H7 (cell line): ENCODE results near the gene PLOD3. TPM values are rescaled to one million over a fixed set of nuclear protein-coding genes. Genes with fewer than 3 reads are reported as not detected.

Experiments
- DNase-seq: peaks from one replicate; pipeline ENCODE4 v3.0.0; 2012
- H3K27me3 ChIP-seq: 2 replicates; pipeline ENCODE4 v1.6.0; 2011; ENCODE audit warnings: mild to moderate bottlenecking, low read length; ENCODE audit not compliant: control insufficient read depth, insufficient read depth
- H3K36me3 ChIP-seq: replicated peaks from 2 replicates; pipeline ENCODE4 v1.5.1; 2011; ENCODE audit warnings: low read length; ENCODE audit not compliant: control insufficient read depth, insufficient read depth
- H3K4me3 ChIP-seq: 2 replicates; pipeline ENCODE4 v1.5.1; 2011; ENCODE audit warnings: low read depth, mild to moderate bottlenecking, control low read depth, low read length, moderate library complexity; ENCODE audit not compliant: insufficient read depth
- total RNA-seq: library from RNA; depleted of rRNA; stranded (reverse); fragments of >200 nt; shearing (Covaris generic); gene quantifications from 2 replicates; pipeline ENCODE4 v1.2.3, GENCODE V29; 2014

Gene PLOD3
- total RNA-seq, 1 experiment from 2014 or later: 41.9 TPM

DNA sequence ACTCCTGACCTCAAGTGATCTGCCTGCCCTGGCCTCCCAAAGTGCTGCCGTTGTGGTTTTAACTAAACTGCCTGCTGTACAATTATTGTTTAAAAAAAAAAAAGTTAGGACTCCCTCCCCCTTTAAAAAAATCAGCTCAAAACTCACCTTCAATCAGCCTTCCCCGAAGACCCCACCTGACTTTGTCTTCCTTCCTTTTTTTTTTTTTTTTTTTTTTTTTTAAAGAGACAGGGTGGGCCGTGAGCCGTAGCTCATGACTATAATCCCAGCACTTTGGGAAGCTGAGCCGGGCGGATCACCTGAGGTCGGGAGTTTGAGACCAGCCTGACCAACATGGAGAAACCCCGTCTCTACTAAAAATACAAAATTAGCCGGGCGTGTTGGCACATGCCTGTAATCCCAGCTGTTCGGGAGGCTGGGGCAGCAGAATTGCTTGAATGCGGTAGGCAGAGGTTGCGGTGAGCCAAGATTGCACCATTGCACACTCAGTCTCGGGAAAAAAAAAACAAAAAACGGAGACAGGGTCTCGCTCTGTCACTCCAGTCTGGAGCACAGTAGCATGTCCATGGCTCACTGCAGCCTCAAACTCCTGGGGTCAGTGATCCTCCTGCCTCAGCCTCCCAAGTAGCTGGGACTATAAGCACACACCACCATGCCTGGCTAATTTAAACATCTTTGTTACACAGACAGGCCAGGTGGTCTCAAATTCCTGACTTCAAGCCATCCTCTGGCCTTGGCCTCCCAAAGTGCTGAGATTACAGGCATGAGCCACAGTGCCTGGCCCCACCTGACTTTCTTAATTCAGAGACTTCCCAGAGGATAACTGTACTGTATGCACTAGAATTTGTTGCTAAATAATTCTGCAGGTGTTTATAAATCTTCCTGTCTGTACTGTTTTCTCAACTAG, 24.3 kb upstream of the PLOD3 start:
- Histone ChIP-seq H3K4me3 (no peak overlapping the region), H3K36me3 (peaks cover 3% of the 10 kb centered on the region; the same call in 1 of the 2 replicates), H3K27me3 (no peaks in the 10 kb centered on the region)
- no peak for DNase-seq

DNA sequence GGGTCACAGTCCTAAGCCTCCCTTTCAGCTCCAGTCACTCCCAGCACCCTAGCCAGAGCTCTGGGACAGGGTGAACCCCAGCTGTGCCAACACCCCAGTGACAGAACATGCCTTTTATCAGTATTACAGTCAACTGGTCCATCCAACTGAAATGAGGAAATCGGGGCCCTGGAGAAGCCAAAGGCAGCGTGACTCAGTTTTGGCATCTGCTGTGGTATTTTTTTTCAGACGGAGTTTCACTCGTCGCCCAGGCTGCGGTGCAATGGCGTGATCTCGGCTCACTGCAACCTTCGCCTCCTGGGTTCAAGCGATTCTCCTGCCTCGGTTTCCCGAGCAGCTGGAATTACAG, 23.6 kb upstream of the PLOD3 start:
- DNase-seq: no peak

DNA sequence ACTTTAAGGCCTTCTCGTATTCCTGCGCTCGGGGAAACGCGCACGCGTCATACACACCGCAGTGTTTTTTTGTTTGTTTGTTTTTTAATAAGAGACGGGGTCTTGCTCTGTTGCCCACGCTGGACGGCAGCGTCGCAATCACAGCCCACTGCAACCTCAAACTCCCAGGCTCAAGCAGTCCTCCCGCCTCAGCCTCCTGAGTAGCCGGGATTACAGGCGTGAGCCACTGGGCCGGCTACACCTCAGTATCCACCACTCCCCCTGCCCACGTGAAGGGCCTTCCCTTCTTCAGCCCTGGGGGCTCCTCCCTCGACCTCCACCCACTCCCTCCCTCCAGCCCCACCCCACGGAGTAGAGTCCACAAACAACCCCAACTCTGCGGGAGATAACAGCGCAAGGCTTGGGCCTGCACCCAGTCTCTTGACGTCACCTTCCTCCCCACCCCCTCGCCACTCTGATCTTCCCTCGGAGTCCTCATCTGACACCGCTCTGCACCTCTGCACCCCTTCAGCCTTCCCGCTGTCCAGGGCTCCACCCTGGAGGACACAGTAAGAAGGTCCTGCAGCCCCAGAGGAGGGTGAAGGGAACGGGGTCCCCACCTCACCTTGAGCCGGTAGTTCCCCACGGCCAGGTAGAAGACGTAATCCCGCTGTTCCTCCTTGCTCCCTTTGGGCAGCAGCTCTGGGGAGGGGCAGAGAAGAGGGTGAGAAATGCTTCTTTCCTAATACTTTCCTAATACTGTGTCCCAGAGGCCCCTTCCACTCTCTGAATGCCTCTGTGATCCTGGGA, 23.0 kb upstream of the PLOD3 start:
- Histone ChIP-seq H3K27me3 (no peaks in the 10 kb centered on the region), H3K36me3 (peaks cover 3% of the 10 kb centered on the region; the same call in 1 of the 2 replicates), H3K4me3 (no peak overlapping the region)
- peak; percentile 26 for DNase-seq

More for the DNA sequence above, 23.6 kb upstream of the PLOD3 start:
- Histone ChIP-seq H3K4me3 (no peak overlapping the region), H3K27me3 (no peaks in the 10 kb centered on the region), H3K36me3 (peaks cover 3% of the 10 kb centered on the region; the same call in 1 of the 2 replicates)

DNA sequence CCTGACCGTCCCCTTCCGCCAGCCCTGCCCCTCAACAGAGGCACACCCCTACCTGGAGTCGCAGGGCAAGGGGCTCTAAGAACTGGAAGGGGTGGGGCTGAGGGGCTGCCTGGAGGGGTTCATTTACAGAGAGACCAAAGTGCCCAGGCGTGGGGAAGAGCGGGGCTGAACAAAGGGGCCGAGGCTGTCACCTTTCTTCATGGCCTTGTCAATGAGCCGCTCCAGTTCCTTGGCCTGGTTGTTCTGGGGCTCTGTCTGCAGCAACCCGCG, 22.5 kb upstream of the PLOD3 start:
- Histone ChIP-seq H3K4me3 (no peak overlapping the region), H3K36me3 (peaks cover 3% of the 10 kb centered on the region; the same call in 1 of the 2 replicates), H3K27me3 (no peaks in the 10 kb centered on the region)
- DNase-seq: peak; percentile 34

DNA sequence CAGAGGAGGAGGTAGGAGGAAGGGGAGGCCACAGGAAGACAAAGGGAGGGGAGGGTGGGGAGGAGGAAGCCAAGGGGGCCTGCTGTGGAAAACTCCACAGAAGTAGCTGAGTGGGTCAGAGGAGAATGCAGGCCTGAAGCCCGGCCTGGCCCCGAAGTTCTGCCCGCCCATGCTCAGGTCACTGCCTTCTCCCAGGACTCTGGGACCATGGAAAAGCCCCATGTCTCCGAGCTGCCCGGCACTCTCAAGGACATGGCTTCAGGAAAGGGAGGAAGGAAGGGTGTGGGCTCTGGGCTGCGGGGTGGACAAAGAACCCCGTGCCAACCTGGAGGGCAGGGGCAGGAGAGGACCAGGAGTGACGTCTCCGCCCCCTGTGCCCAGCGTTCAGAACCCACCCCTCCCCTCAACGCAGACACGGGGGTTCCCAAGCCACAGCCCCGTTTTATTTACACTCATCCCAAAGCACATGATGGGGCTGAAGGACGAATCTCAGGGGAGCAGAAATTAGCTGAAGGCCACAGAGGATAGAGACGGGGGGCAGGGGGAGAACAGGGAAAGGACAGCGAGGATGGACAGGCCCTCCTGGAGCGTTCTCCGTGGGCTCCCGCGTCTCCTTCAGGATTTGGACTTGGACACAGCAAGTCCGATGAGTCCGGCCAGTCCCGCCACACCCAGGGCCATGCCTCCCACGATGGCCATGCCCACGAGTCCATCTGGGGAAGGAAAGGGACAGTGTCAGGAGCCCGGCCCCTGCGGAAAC, 22.0 kb upstream of the PLOD3 start:
- H3K36me3 ChIP-seq: peaks cover 3% of the 10 kb centered on the region; the same call in 1 of the 2 replicates
- H3K27me3 ChIP-seq: no peaks in the 10 kb centered on the region
- H3K4me3 ChIP-seq: no peak overlapping the region
- DNase-seq: no peak

DNA sequence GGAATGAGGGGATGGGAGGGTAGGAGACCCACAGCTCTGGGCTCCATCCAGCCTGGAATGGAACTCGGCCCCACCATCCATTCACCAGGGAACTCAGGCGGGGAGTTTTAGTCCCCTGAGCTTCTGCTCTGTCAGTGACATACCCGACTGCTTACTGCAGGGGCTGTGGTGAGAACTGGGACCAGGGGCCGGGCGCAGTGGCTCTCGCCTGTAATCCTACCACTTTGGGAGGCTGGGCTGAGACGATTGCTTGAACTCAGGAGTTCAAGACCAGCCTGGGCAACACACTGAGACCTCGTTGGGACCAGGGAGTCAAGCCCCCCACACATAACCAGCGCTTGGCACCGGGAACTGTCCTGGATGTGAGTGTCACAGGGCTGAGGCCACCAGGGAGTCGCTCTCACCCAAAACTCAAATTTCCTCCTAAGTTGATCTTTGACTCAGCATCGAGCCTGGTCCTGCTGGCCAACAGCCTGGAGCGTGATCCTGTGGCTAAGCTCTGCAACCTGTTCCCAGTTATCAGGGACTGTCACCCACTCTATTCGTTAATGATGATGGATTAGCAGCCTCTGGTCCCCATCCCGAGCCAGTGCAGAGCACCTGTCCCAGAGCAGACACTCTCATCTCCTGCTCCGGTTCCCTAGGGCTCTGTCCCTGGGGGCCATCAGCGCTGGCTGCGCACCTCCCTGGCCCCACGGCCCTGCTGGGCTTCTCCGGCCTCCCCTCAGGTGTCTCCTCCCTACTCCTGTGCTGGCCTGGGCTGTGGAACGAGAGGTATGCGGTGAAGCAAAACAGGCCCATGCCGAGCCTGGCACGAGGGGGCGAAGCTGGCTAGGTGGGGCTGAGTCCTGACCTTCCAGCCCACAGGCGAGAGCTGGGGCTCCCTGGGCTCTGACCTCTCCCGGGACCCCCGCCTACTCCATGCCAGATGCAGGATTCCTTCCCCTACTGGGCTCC, 21.1 kb upstream of the PLOD3 start:
- Histone ChIP-seq H3K36me3 (peaks cover 3% of the 10 kb centered on the region; the same call in 1 of the 2 replicates), H3K4me3 (no peak overlapping the region), H3K27me3 (no peaks in the 10 kb centered on the region)
- DNase-seq: peak; percentile 65

DNA sequence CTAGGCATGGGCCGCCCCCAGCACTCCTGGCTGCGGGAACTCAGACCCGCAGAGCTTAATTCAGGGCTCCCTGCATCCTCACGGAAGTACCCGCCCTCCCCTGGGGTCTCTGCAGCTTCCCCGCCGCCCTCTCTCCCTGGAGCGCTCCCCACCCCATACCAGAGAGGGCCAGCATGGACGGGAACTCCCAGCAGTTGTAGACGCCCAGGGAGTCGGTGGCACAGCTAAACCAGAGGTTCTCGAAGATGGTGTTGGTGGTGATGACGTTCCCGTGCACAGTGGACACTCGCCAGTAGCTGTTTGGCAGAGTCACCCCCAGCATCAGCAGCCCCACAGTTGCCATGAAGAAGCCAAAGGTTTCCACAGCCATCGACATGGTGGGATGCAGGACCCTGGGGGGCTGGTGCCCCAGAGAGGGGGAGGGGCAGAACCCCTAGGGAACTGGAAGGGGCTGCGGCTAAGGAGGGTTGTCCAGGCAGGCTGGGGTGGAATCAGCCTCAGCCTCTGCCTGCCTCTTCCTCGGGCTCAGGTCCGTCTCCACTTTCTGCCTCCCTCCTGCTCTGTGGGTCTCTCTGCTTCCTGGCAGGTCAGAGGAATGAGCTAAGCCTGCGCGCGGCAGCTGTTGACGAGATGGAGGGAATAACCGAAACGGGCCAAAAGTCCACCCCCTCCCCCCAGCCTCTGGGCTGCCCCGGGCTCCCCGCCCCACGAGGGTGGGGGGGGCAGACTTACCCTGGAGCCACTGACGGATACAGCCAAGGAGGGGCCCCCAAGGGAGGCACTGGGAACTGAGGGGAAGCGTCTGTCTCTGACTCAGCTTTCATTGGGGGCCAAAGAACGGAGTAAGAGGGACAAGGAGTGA, 20.1 kb upstream of the PLOD3 start, which contains the start of gene CLDN15:
Gene CLDN15 (minus strand): TSS at position 597 of the 862 bp plus-strand sequence. CDS start 221 bp downstream, at position 376.
- Histone ChIP-seq H3K36me3 (peaks cover 3% of the 10 kb centered on the region; the same call in 1 of the 2 replicates), H3K27me3 (no peaks in the 10 kb centered on the region), H3K4me3 (no peak within 1 kb of the TSS)
- peak; percentile 54 for DNase-seq

DNA sequence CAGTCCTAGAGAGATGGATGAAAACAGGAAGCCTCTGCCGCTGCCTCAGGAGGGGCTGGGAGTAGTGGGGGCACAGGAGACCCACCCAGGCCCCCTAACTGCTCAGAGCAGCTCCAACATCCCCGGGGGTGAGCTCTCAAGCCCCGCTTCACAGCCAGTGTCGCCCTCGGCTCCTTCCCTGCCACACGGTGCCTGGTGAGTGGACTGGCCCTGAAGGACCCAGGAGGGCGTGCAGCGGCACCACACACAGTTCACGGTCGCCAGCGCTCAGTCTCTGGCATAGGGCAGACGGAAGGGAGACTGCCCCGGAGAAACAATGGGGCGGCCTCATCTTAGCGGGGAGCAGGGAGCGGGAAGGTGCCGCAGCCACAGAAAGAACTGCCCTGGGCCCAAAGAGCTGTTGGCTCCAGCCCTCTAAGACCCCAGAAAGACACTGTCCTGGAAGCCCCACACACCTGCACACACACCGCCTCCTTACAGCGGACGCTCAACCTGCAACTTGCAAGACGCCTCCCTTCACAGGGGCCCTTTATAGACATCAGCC, 19.0 kb upstream of the PLOD3 start:
- H3K27me3 ChIP-seq: no peaks in the 10 kb centered on the region
- H3K4me3 ChIP-seq: no peak overlapping the region
- H3K36me3 ChIP-seq: peaks cover 3% of the 10 kb centered on the region; the same call in 1 of the 2 replicates
- DNase-seq: peak; percentile 24

DNA sequence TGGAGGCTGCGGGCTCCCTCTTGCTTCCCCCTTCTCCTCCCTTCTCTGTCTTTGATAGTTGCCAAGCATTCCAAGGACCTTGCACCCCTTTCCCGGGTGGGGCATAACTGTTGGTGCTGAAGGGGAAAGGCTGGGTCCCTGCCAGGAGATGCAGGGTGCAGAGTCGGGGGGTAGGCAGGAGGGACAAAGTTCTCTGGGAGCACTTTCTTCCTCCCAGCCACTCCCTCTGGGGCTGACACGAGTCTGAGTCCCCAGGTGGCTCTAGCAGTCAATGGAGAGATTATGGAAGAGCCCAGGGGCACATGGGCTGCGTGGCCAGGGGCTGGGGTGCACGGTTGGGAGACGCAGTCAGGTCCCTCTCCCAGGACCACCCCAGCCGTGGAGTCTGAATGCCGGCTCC, 18.1 kb upstream of the PLOD3 start:
- DNase-seq: peak; percentile 47
- H3K36me3 ChIP-seq: peaks cover 1% of the 10 kb centered on the region; the same call in 1 of the 2 replicates

DNA sequence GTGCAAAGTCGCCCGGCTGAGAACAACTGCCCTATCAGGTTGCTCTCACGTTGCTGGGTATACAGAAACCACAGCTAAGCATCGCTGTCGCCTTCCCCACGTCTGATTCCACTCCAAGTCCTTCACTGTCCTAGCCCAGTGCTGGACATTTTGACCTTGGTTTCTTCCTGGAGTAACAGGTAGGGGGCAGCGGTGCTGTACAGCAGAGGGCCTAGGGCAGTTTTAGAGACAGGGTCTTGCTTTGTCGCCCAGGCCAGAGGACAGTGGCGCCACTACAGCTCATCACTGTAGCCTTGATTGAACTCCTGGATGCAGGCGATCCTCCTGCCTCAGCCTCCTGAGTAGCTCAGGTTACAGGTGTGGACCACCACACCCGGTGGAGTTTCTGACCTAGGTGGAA, 17.7 kb upstream of the PLOD3 start:
- H3K36me3 ChIP-seq: peaks cover 1% of the 10 kb centered on the region; the same call in 1 of the 2 replicates
- H3K4me3 ChIP-seq: no peak overlapping the region
- no peaks in the 10 kb centered on the region for H3K27me3 ChIP-seq
- DNase-seq: peak; percentile 75

More for the DNA sequence above, 18.1 kb upstream of the PLOD3 start:
- no peak overlapping the region for H3K4me3 ChIP-seq
- no peaks in the 10 kb centered on the region for H3K27me3 ChIP-seq

DNA sequence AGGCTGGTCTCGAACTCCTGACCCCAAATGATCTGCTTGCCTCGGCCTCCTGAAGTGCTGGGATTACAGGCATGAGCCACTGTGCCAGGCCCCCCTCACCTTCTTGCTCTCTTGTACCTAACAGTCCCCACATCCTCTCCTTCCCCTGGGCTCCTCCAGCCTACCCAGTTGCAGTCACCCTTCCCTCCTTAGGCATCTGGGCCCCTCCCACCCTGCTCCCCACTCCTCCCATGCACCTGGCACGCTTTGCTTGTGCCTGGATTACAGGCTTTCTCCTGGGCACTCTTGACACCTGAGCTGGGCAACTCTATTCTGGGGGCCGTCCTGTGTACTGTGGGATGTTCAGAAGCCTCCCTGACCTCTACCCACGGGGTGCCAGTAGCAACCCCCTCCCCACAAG, 17.3 kb upstream of the PLOD3 start:
- no peaks in the 10 kb centered on the region for H3K27me3 ChIP-seq
- H3K36me3 ChIP-seq: no peaks in the 10 kb centered on the region; the same call in 1 of the 2 replicates
- peak; percentile 62 for DNase-seq
- H3K4me3 ChIP-seq: no peak overlapping the region

DNA sequence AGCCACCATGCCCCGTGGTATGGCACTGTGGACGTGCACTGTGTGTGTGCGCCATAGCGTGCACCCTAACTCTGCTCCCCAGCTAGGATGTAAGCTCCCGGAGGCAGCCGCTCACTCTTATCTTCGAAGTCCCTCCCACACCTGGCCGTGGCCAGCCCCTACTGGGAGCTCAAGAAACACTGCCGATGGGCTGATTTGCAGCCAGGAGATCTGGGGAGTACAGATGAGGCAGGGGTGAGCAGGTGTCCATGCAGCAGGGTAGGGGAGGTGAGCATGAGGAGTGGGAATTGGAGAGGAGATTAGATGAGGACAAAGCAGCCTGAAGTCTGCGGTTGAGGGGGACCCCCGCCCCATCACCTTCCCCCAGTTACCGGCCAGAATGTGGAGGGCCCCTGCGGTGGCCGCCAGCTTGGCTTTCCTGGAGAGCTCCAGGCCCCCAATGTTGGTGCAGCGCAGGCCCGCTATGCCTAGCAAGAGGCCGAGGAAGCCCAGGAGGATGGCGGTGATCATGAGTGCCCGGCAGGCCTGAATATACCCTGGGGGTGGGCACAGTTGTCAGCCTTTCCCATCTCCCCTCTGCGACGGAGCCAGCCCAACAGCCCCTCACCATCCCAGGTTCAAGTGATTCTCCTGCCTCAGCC, 16.6 kb upstream of the PLOD3 start:
- Histone ChIP-seq H3K36me3 (no peaks in the 10 kb centered on the region; the same call in 1 of the 2 replicates), H3K4me3 (no peak overlapping the region), H3K27me3 (no peaks in the 10 kb centered on the region)
- peak; percentile 66 for DNase-seq
